HEK293 (cell line): Measurements from ENCODE around the gene TMEM14C.

ENCODE experiments used
- CTCF ChIA-PET: fragments of 350-600 bp; formaldehyde crosslinking; extraction: SDS; loops from one replicate; lab custom pipeline; 2021; ENCODE audit warnings: antibody characterized with exemption; lab: Yijun Ruan, JAX
- POLR2A ChIA-PET: fragments of 300-600 bp; formaldehyde crosslinking; extraction: SDS; loops from one replicate; lab custom pipeline; 2020; ENCODE audit warnings: antibody characterized with exemption, inconsistent platforms; lab: Yijun Ruan, JAX
- H3K27ac ChIP-seq: fragments of 200-500 bp; sonication (Bioruptor generic); 2 replicates; pipeline ENCODE4 v1.5.1; 2014; ENCODE audit warnings: low read depth, low read length, control low read depth, inconsistent platforms; ENCODE audit errors: extremely low read depth
- H3K36me3 ChIP-seq, 2 experiments: fragments of 200-500 bp in 1 of 2; sonication (Bioruptor generic) in 1 of 2; 1 replicate in 1 of 2; 2 replicates in 1 of 2; pipeline ENCODE4 v1.5.1; 2014 to 2017; ENCODE audit warnings: inconsistent platforms in 2 of 2, low read length in 2 of 2; ENCODE audit not compliant: control insufficient read depth in 2 of 2, insufficient read depth in 1 of 2
- H3K4me1 ChIP-seq: fragments of 200-500 bp; sonication (Bioruptor generic); 2 replicates; pipeline ENCODE4 v1.5.1; 2014; ENCODE audit warnings: mild to moderate bottlenecking, low read length, inconsistent platforms; ENCODE audit not compliant: control insufficient read depth, insufficient read depth
- H3K4me3 ChIP-seq: 2 replicates; pipeline ENCODE4 v1.5.1; 2011; ENCODE audit warnings: low read depth, mild to moderate bottlenecking, control low read depth, low read length, moderate library complexity
- H3K9me3 ChIP-seq: fragments of 200-500 bp; sonication (Bioruptor generic); 2 replicates; pipeline ENCODE4 v1.5.1; 2014; ENCODE audit warnings: low read depth, low read length, inconsistent platforms; ENCODE audit not compliant: control insufficient read depth, insufficient read depth
- FEZF1 ChIP-seq: fragments of 450-650 bp; formaldehyde crosslinking; IDR thresholded peaks from 2 replicates; pipeline ENCODE4 v1.5.1; 2016; ENCODE audit warnings: missing biosample characterization, missing genetic modification characterization
- HOXA7 ChIP-seq: sonication (generic); formaldehyde crosslinking; IDR thresholded peaks from 2 replicates; pipeline ENCODE4 v1.8.1; 2022; ENCODE audit warnings: missing genetic modification reagents, borderline replicate concordance
- KLF10 ChIP-seq: fragments of 450-650 bp; IDR thresholded peaks from 2 replicates; pipeline ENCODE4 v1.5.1; 2018; ENCODE audit warnings: missing biosample characterization, mild to moderate bottlenecking, missing genetic modification characterization
- REPIN1 ChIP-seq: fragments of 450-650 bp; formaldehyde crosslinking; IDR thresholded peaks from 2 replicates; pipeline ENCODE4 v1.5.1; 2017; ENCODE audit warnings: missing biosample characterization, missing genetic modification characterization, low read depth
- SP7 ChIP-seq: fragments of 450-650 bp; formaldehyde crosslinking; IDR thresholded peaks from 2 replicates; pipeline ENCODE4 v1.5.1; 2016; ENCODE audit warnings: missing biosample characterization, missing genetic modification characterization
- ZBTB17 ChIP-seq: fragments of 450-650 bp; formaldehyde crosslinking; IDR thresholded peaks from 2 replicates; pipeline ENCODE4 v1.5.1; 2016; ENCODE audit warnings: missing biosample characterization, missing genetic modification characterization
- ZBTB44 ChIP-seq: fragments of 450-650 bp; IDR thresholded peaks from 2 replicates; pipeline ENCODE4 v1.5.1; 2018; ENCODE audit warnings: missing biosample characterization, mild to moderate bottlenecking, missing genetic modification characterization
- ZNF138 ChIP-seq: fragments of 450-650 bp; formaldehyde crosslinking; IDR thresholded peaks from 2 replicates; pipeline ENCODE4 v1.5.1; 2016; ENCODE audit warnings: missing biosample characterization, missing genetic modification characterization, borderline replicate concordance
- ZNF19 ChIP-seq: fragments of 450-650 bp; formaldehyde crosslinking; IDR thresholded peaks from 2 replicates; pipeline ENCODE4; 2016; ENCODE audit warnings: missing biosample characterization, missing genetic modification characterization, low read depth
- ZNF248 ChIP-seq: fragments of 450-650 bp; formaldehyde crosslinking; IDR thresholded peaks from 2 replicates; pipeline ENCODE4 v1.5.1; 2017; ENCODE audit warnings: missing biosample characterization, missing genetic modification characterization
- ZNF48 ChIP-seq: fragments of 450-650 bp; formaldehyde crosslinking; IDR thresholded peaks from 2 replicates; pipeline ENCODE4 v1.5.1; 2016; ENCODE audit warnings: missing biosample characterization, missing genetic modification characterization
- ZNF510 ChIP-seq: fragments of 450-650 bp; formaldehyde crosslinking; IDR thresholded peaks from 2 replicates; pipeline ENCODE4 v1.5.1; 2018; ENCODE audit warnings: mild to moderate bottlenecking, missing genetic modification characterization, missing biosample characterization; ENCODE audit not compliant: insufficient replicate concordance
- ZNF529 ChIP-seq: fragments of 450-650 bp; formaldehyde crosslinking; IDR thresholded peaks from 2 replicates; pipeline ENCODE4 v1.5.1; 2017; ENCODE audit warnings: missing genetic modification characterization, missing biosample characterization; ENCODE audit not compliant: insufficient replicate concordance
- ZNF549 ChIP-seq: fragments of 450-650 bp; IDR thresholded peaks from 2 replicates; pipeline ENCODE4 v1.5.1; 2018; ENCODE audit warnings: missing biosample characterization, missing genetic modification characterization, mild to moderate bottlenecking, inconsistent platforms, moderate library complexity
- ZNF555 ChIP-seq: fragments of 450-650 bp; formaldehyde crosslinking; conservative IDR thresholded peaks from 2 replicates; pipeline ENCODE4 v1.5.1; 2017; ENCODE audit warnings: missing biosample characterization, mild to moderate bottlenecking, missing genetic modification characterization, inconsistent platforms
- ZNF624 ChIP-seq: fragments of 450-650 bp; formaldehyde crosslinking; IDR thresholded peaks from 2 replicates; pipeline ENCODE4 v1.5.1; 2017; ENCODE audit warnings: missing biosample characterization, missing genetic modification characterization
- ZNF677 ChIP-seq: fragments of 450-650 bp; IDR thresholded peaks from 2 replicates; pipeline ENCODE4 v1.5.0; 2018; ENCODE audit warnings: missing biosample characterization, mild to moderate bottlenecking, missing genetic modification characterization, moderate library complexity
- ZNF701 ChIP-seq: fragments of 450-650 bp; formaldehyde crosslinking; IDR thresholded peaks from 2 replicates; pipeline ENCODE4 v1.5.1; 2016; ENCODE audit warnings: missing biosample characterization, missing genetic modification characterization
- TF ChIP-seq, protein P1 (sequence below): fragments of 450-650 bp; formaldehyde crosslinking; IDR thresholded peaks from 2 replicates; pipeline ENCODE4; 2016; ENCODE audit warnings: missing biosample characterization, missing genetic modification characterization

The TMEM14C gene

GRCh38 chr6:10676403-10676802, 46.5 kb upstream of the TMEM14C start:
- POLR2A ChIA-PET = no interaction called here
- no peaks in the 10 kb centered on the region for H3K4me1 ChIP-seq
- no peaks in the 10 kb centered on the region for H3K36me3 ChIP-seq
- CTCF ChIA-PET = interaction anchor here (1.2 kb wide), 1 partner anchor 62 kb away, joined by 3 read pairs; no protein-coding TSS in a partner anchor
- TF ChIP-seq ZNF510 (tag by site-specific recombination) (no peak), FEZF1 (tag by site-specific recombination) (no peak), ZNF529 (no peak), ZBTB17 (tag by site-specific recombination) (no peak), ZNF248 (tag by site-specific recombination) (no peak), KLF10 (tag by site-specific recombination) (no peak), HOXA7 (CRISPR knock-in tag) (no peak), ZNF555 (no peak), ZNF549 (tag by site-specific recombination) (no peak), ZNF138 (tag by site-specific recombination) (no peak), ZNF624 (tag by site-specific recombination) (no peak), REPIN1 (no peak), ZNF19 (tag by site-specific recombination) (no peak), ZNF48 (tag by site-specific recombination) (no peak), SP7 (tag by site-specific recombination) (no peak)
- no peak overlapping the region for H3K27ac ChIP-seq
- no peak overlapping the region for H3K4me3 ChIP-seq
- H3K9me3 ChIP-seq = no peaks in the 10 kb centered on the region

- CTCF ChIA-PET = interaction anchor here (0.7 kb wide), 1 partner anchor 173 kb away, joined by 4 read pairs; no protein-coding TSS in a partner anchor
- POLR2A ChIA-PET = no interaction called here
- Histone ChIP-seq H3K4me1 (no peaks in the 10 kb centered on the region), H3K4me3 (no peak overlapping the region), H3K9me3 (no peaks in the 10 kb centered on the region), H3K27ac (no peak overlapping the region), H3K36me3 (no peaks in the 10 kb centered on the region)
- TF ChIP-seq ZBTB44 (peak; percentile 89), ZNF701 (tag by site-specific recombination) (no peak)
These were observed 44.4 kb upstream of the TMEM14C start for GRCh38 chr6:10678456-10678855.

DNA sequence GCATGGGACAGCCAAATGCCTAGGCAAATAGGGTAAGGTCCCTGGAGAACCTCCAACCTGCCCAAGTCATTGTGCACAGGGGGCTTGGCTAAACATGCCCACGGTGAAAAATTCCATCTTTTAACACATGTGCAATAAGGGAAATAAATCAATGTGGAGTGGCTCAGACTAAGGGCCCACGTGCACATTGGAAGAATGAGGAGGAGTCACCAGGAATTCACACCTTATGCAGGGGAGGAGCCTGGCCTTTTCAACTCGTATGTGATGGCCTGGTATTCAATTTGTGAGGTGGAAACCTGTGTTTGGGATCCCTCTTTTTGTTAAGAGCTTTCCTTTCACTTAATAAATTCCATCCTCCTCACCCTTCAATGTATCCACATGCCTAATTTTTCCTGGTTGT, 41.1 kb upstream of the TMEM14C start:
- Histone ChIP-seq H3K36me3 (no peaks in the 10 kb centered on the region), H3K4me3 (no peak overlapping the region), H3K9me3 (no peaks in the 10 kb centered on the region), H3K27ac (no peak overlapping the region), H3K4me1 (no peaks in the 10 kb centered on the region)
- no peak for TF ChIP-seq ZNF677 (tag by site-specific recombination)
- TF ChIP-seq ZNF19 (tag by site-specific recombination) = no peak
- TF ChIP-seq, protein P1, sequence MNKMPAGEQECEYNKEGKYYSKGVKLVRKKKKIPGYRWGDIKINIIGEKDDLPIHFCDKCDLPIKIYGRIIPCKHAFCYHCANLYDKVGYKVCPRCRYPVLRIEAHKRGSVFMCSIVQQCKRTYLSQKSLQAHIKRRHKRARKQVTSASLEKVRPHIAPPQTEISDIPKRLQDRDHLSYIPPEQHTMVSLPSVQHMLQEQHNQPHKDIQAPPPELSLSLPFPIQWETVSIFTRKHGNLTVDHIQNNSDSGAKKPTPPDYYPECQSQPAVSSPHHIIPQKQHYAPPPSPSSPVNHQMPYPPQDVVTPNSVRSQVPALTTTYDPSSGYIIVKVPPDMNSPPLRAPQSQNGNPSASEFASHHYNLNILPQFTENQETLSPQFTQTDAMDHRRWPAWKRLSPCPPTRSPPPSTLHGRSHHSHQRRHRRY (tag by site-specific recombination) = no peak
- ChIA-PET CTCF (interaction anchor here (0.7 kb wide), 1 partner anchor 273 kb away, joined by 3 read pairs; no protein-coding TSS in a partner anchor), POLR2A (no interaction called here)
